ENCODE results near the gene CHAC2. TPM values are rescaled to one million over a fixed set of nuclear protein-coding genes. Genes with fewer than 3 reads are reported as not detected.

Gene CHAC2
- total and polyA plus RNA-seq, 2 of the 13 experiments (the other 11 are each of a cell fraction or from before 2014, with no cell fraction given), result 1.7 to 10.7 TPM

DNA sequence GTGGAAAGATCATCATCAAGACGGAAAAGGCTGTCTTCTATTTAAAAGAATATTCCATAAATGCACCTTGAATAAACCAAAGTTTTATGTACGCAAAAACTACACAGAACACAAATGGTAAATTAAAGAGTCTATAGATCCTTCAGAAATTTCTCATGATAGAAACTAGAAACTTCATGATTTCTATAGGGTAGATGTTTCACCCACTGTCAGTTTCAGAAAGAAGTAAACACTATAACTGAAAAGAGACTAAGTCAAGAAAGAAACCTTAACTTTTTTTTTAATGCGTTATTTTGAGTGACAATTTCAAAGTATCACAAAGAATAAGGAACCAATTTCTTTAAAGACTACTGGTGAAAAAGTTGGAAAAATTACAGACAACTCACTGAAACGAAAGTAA, 41.9 kb upstream of the CHAC2 start:
- Histone ChIP-seq H3K4me1 (ENCODE audit: insufficient read depth, low read length) (no peaks in the 10 kb centered on the region), H4K20me1 (ENCODE audit: insufficient read depth, low read length) (no peaks in the 10 kb centered on the region), H3K36me3 (replicated peaks in 1 of 2; ENCODE audit: control insufficient read depth in 1 of 2, insufficient read depth in 2 of 2, low read length in 2 of 2) (peaks cover 8 to 24% of the 10 kb centered on the region in 2 experiments), H3K4me2 (ENCODE audit: low read depth, low read length) (no peak overlapping the region), H3K27ac (ENCODE audit: extremely low read length, insufficient read depth, low read length) (no peak overlapping the region), H3K9ac (ENCODE audit: insufficient read depth, low read depth, low read length) (no peak overlapping the region), H2AFZ (ENCODE audit: low read length) (no peak overlapping the region), H3K9me3 (ENCODE audit: low read length) (no peaks in the 10 kb centered on the region), H3K79me2 (ENCODE audit: insufficient read depth, low read length) (no peaks in the 10 kb centered on the region), H3K4me3 (replicated peaks in 1 of 3; ENCODE audit: insufficient read depth in 1 of 3, low read depth in 2 of 3, low read length in 3 of 3) (no peak overlapping the region), H3K27me3 (ENCODE audit: control insufficient read depth in 1 of 2, insufficient read depth in 2 of 2, low read length in 2 of 2) (no peaks in the 10 kb centered on the region)
- BruUV-seq (replicated peaks), result no TSS peak
- in situ Hi-C loops (cut with HindIII; ENCODE audit: extremely low pct_ligation_motif_present, low pct_unique_long_range_greater_than_20kb) (no loop called here), intact Hi-C loops (cut with micrococcal nuclease; ENCODE audit: unreplicated experiment) (no loop called here)
- TF ChIP-seq KLF16 (CRISPR knock-in tag; IDR thresholded peaks at IDR 0.05) (no peak), FOSL2 (CRISPR knock-in tag; IDR thresholded peaks at IDR 0.05) (no peak), ZNF121 (CRISPR knock-in tag; IDR thresholded peaks at IDR 0.05) (no peak), IKZF1 (IDR thresholded peaks at IDR 0.05) (no peak), GTF2F1 (IDR thresholded peaks at IDR 0.05; ENCODE audit: low read length) (no peak)
- WGBS (ENCODE audit: low lambda C conversion rate), result 94% methylated on average over 4 of the region's 4 CpGs
- CTCF ChIA-PET (ENCODE audit: low intra/inter-chr PET ratio, low total read pairs), result no interaction called here
- POLR2A ChIA-PET, result interaction anchor here (0.7 kb wide), 2 partner anchors 20 to 605 kb away, joined by 3 read pairs; a partner anchor contains a TSS
- no peak for FAIRE-seq
- DNase-seq (ENCODE audit: low spot score), result no peak
- ATAC-seq, result no peak

DNA sequence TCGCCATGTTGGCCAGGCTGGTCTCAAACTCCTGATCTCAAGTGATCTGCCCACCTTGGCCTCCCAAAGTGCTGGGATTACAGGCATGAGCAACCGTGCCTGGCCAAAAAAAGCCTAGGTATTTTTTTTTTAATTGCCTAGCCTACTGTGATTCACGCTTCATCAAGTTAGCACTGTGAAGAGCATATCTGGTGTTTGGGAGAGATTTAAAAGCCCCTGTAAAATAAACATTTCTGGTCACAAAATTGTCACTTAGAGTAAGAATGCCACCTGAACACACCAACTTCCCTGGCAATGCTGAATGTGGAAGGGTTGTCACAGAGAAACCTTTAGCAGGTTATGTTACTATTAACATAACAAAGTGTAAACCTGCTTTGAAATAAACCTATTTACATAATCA, 39.7 kb upstream of the CHAC2 start:
- in situ Hi-C loops (cut with HindIII; ENCODE audit: extremely low pct_ligation_motif_present, low pct_unique_long_range_greater_than_20kb) (no loop called here), intact Hi-C loops (cut with micrococcal nuclease; ENCODE audit: unreplicated experiment) (no loop called here)
- 100% methylated on average over 3 of the region's 3 CpGs for WGBS (ENCODE audit: low lambda C conversion rate)
- no peak for FAIRE-seq
- H3K27me3 ChIP-seq (ENCODE audit: control insufficient read depth in 1 of 2, insufficient read depth in 2 of 2, low read length in 2 of 2), result no peaks in the 10 kb centered on the region
- H3K4me3 ChIP-seq (replicated peaks in 1 of 3; ENCODE audit: insufficient read depth in 1 of 3, low read depth in 2 of 3, low read length in 3 of 3), result no peak overlapping the region
- H3K27ac ChIP-seq (ENCODE audit: extremely low read length, insufficient read depth, low read length), result no peak overlapping the region
- BruUV-seq (replicated peaks), result no TSS peak
- H2AFZ ChIP-seq (ENCODE audit: low read length), result no peak overlapping the region
- no peaks in the 10 kb centered on the region for H3K9me3 ChIP-seq (ENCODE audit: low read length)
- no peaks in the 10 kb centered on the region for H3K79me2 ChIP-seq (ENCODE audit: insufficient read depth, low read length)
- no peak for ATAC-seq
- no peak overlapping the region for H3K4me2 ChIP-seq (ENCODE audit: low read depth, low read length)
- H3K4me1 ChIP-seq (ENCODE audit: insufficient read depth, low read length), result no peaks in the 10 kb centered on the region
- ChIA-PET CTCF (ENCODE audit: low intra/inter-chr PET ratio, low total read pairs) (no interaction called here), POLR2A (no interaction called here)
- H3K36me3 ChIP-seq (replicated peaks in 1 of 2; ENCODE audit: control insufficient read depth in 1 of 2, insufficient read depth in 2 of 2, low read length in 2 of 2), result peaks cover 8 to 24% of the 10 kb centered on the region in 2 experiments
- no peak overlapping the region for H3K9ac ChIP-seq (ENCODE audit: insufficient read depth, low read depth, low read length)
- no peaks in the 10 kb centered on the region for H4K20me1 ChIP-seq (ENCODE audit: insufficient read depth, low read length)
- TF ChIP-seq, protein P1, sequence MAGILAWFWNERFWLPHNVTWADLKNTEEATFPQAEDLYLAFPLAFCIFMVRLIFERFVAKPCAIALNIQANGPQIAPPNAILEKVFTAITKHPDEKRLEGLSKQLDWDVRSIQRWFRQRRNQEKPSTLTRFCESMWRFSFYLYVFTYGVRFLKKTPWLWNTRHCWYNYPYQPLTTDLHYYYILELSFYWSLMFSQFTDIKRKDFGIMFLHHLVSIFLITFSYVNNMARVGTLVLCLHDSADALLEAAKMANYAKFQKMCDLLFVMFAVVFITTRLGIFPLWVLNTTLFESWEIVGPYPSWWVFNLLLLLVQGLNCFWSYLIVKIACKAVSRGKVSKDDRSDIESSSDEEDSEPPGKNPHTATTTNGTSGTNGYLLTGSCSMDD (CRISPR knock-in tag; IDR thresholded peaks at IDR 0.05), result no peak
- TF ChIP-seq ZNF850 (CRISPR knock-in tag; conservative IDR thresholded peaks at IDR 0.05) (no peak), KMT2A (CRISPR knock-in tag; IDR thresholded peaks at IDR 0.05) (no peak), ZNF224 (CRISPR knock-in tag; IDR thresholded peaks at IDR 0.05) (no peak), ARNT2 (CRISPR knock-in tag; IDR thresholded peaks at IDR 0.05; ENCODE audit: low read depth) (no peak), SP5 (CRISPR knock-in tag; IDR thresholded peaks at IDR 0.05; ENCODE audit: borderline replicate concordance, low read depth) (no peak), ZNF678 (CRISPR knock-in tag; IDR thresholded peaks at IDR 0.05) (no peak)
- TF ChIP-seq, protein P2, sequence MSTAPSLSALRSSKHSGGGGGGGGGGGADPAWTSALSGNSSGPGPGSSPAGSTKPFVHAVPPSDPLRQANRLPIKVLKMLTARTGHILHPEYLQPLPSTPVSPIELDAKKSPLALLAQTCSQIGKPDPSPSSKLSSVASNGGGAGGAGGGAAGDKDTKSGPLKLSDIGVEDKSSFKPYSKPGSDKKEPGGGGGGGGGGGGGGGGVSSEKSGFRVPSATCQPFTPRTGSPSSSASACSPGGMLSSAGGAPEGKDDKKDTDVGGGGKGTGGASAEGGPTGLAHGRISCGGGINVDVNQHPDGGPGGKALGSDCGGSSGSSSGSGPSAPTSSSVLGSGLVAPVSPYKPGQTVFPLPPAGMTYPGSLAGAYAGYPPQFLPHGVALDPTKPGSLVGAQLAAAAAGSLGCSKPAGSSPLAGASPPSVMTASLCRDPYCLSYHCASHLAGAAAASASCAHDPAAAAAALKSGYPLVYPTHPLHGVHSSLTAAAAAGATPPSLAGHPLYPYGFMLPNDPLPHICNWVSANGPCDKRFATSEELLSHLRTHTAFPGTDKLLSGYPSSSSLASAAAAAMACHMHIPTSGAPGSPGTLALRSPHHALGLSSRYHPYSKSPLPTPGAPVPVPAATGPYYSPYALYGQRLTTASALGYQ (CRISPR knock-in tag; IDR thresholded peaks at IDR 0.05), result no peak
- no peak for DNase-seq (ENCODE audit: low spot score)
